MM.1S (cell line): ENCODE data around the gene KIAA0319L.

Source experiments
- DNase-seq: peaks from one replicate; pipeline ENCODE4 v3.0.0-alpha.2; 2015
- H2AFZ ChIP-seq: fragments of 300-600 bp; sonication (generic); 2 replicates; pipeline ENCODE4 v1.6.0; 2016; ENCODE audit warnings: antibody characterized with exemption, low read length
- H3F3A ChIP-seq: fragments of 300-600 bp; sonication (generic); 2 replicates; pipeline ENCODE4 v1.6.1; 2016; ENCODE audit warnings: mild to moderate bottlenecking, antibody characterized with exemption, low read length, moderate library complexity, mixed read lengths; ENCODE audit not compliant: insufficient read depth
- H3K27ac ChIP-seq: fragments of 300-600 bp; sonication (generic); 2 replicates; pipeline ENCODE4 v1.5.1; 2016; ENCODE audit warnings: mild to moderate bottlenecking, low read length
- H3K27me3 ChIP-seq: fragments of 300-600 bp; sonication (generic); replicated peaks from 2 replicates; pipeline ENCODE4 v1.6.0; 2016; ENCODE audit warnings: low read length; ENCODE audit not compliant: insufficient read depth
- H3K36me3 ChIP-seq: fragments of 300-600 bp; sonication (generic); replicated peaks from 2 replicates; pipeline ENCODE4 v1.6.1; 2016; ENCODE audit warnings: mild to moderate bottlenecking, low read length, mixed read lengths; ENCODE audit not compliant: insufficient read depth
- H3K4me1 ChIP-seq: fragments of 300-600 bp; sonication (generic); 2 replicates; pipeline ENCODE4 v1.6.1; 2016; ENCODE audit warnings: low read length, mixed read lengths
- H3K4me2 ChIP-seq: fragments of 300-600 bp; sonication (generic); 2 replicates; pipeline ENCODE4 v1.6.0; 2016; ENCODE audit warnings: low read depth, low read length
- H3K4me3 ChIP-seq: fragments of 300-600 bp; sonication (generic); 2 replicates; pipeline ENCODE4 v1.5.1; 2016; ENCODE audit warnings: low read length, mixed read lengths
- H3K79me2 ChIP-seq: fragments of 300-600 bp; sonication (generic); 2 replicates; pipeline ENCODE4 v1.6.1; 2016; ENCODE audit warnings: mixed run types, low read length, mixed read lengths
- H3K9ac ChIP-seq: fragments of 300-600 bp; sonication (generic); 2 replicates; pipeline ENCODE4 v1.6.1; 2016; ENCODE audit warnings: low read length, mixed read lengths
- H3K9me2 ChIP-seq: fragments of 300-600 bp; sonication (generic); replicated peaks from 2 replicates; pipeline ENCODE4 v1.6.1; 2016; ENCODE audit warnings: mild to moderate bottlenecking, low read length, mixed read lengths; ENCODE audit not compliant: insufficient read depth
- H3K9me3 ChIP-seq: fragments of 300-600 bp; sonication (generic); replicated peaks from 2 replicates; pipeline ENCODE4 v1.6.1; 2016; ENCODE audit warnings: mild to moderate bottlenecking, low read length, mixed read lengths; ENCODE audit not compliant: insufficient read depth
- H4K20me1 ChIP-seq: fragments of 300-600 bp; sonication (generic); 2 replicates; pipeline ENCODE4 v1.6.1; 2016; ENCODE audit warnings: mild to moderate bottlenecking, low read length, moderate library complexity, mixed read lengths; ENCODE audit not compliant: insufficient read depth
- CTCF ChIP-seq: fragments of 300-600 bp; sonication (generic); IDR thresholded peaks from 2 replicates; pipeline ENCODE4 v1.5.1; 2016; ENCODE audit warnings: antibody characterized with exemption, low read length, mixed read lengths
- EZH2 ChIP-seq: fragments of 300-600 bp; sonication (generic); optimal IDR thresholded peaks from 2 replicates; pipeline ENCODE3; 2017; ENCODE audit warnings: low read depth, mild to moderate bottlenecking, antibody characterized with exemption, low read length, mixed read lengths
- EZH2phosphoT487 ChIP-seq: fragments of 300-600 bp; sonication (generic); IDR thresholded peaks from 2 replicates; pipeline ENCODE4 v1.6.1; 2018; ENCODE audit warnings: antibody characterized with exemption, low read length

KIAA0319L gene

GRCh38 chr1:35401049-35401448 lies 156.2 kb downstream of the KIAA0319L start:
- no peaks in the 10 kb centered on the region for H4K20me1 ChIP-seq
- no peak for DNase-seq
- H3K9ac ChIP-seq: no peak overlapping the region
- H3K36me3 ChIP-seq: no peaks in the 10 kb centered on the region; the same call in 1 of the 2 replicates
- H3K9me2 ChIP-seq: no peaks in the 10 kb centered on the region
- no peak overlapping the region for H3K4me2 ChIP-seq
- H3K27me3 ChIP-seq: no peaks in the 10 kb centered on the region
- no peak overlapping the region for H2AFZ ChIP-seq
- no peak for TF ChIP-seq EZH2phosphoT487
- no peak for TF ChIP-seq CTCF
- TF ChIP-seq EZH2: no peak
- no peaks in the 10 kb centered on the region for H3K4me1 ChIP-seq
- H3K79me2 ChIP-seq: no peaks in the 10 kb centered on the region
- H3K27ac ChIP-seq: no peak overlapping the region
- H3F3A ChIP-seq: no peaks in the 10 kb centered on the region
- H3K4me3 ChIP-seq: no peak overlapping the region
- no peaks in the 10 kb centered on the region for H3K9me3 ChIP-seq

- Histone ChIP-seq H3K9me3 (no peaks in the 10 kb centered on the region), H3K4me3 (no peak overlapping the region), H3K4me1 (no peaks in the 10 kb centered on the region), H3K9ac (no peak overlapping the region), H3K36me3 (no peaks in the 10 kb centered on the region), H3F3A (no peaks in the 10 kb centered on the region), H3K27ac (no peak overlapping the region), H3K4me2 (no peak overlapping the region), H3K27me3 (no peaks in the 10 kb centered on the region), H2AFZ (no peak overlapping the region), H4K20me1 (no peaks in the 10 kb centered on the region), H3K9me2 (no peaks in the 10 kb centered on the region), H3K79me2 (no peaks in the 10 kb centered on the region)
- no peak for TF ChIP-seq EZH2phosphoT487
- no peak for TF ChIP-seq CTCF
- no peak for TF ChIP-seq EZH2
- DNase-seq: no peak
Observed at GRCh38 chr1:35398739-35399138, 158.5 kb downstream of the KIAA0319L start.

GRCh38 chr1:35394386-35394785 lies 162.8 kb downstream of the KIAA0319L start:
- no peak overlapping the region for H3K4me3 ChIP-seq
- no peak for DNase-seq
- no peaks in the 10 kb centered on the region for H4K20me1 ChIP-seq
- H3K27me3 ChIP-seq: no peaks in the 10 kb centered on the region
- H3K4me1 ChIP-seq: no peaks in the 10 kb centered on the region
- no peak overlapping the region for H3K9ac ChIP-seq
- no peaks in the 10 kb centered on the region for H3K9me2 ChIP-seq
- no peaks in the 10 kb centered on the region for H3K9me3 ChIP-seq
- H3F3A ChIP-seq: no peaks in the 10 kb centered on the region
- no peak overlapping the region for H2AFZ ChIP-seq
- no peak overlapping the region for H3K27ac ChIP-seq
- H3K79me2 ChIP-seq: no peaks in the 10 kb centered on the region
- no peak overlapping the region for H3K4me2 ChIP-seq
- TF ChIP-seq EZH2 (no peak), EZH2phosphoT487 (no peak), CTCF (no peak)
- H3K36me3 ChIP-seq: no peaks in the 10 kb centered on the region
